ENCODE measurements around the gene CELF5.

GRCh38 chr19:3250675-3251074, 26.2 kb downstream of the CELF5 start:
- TF ChIP-seq POLR2AphosphoS5 (IDR thresholded peaks at IDR 0.05) (no peak), CTCF (IDR thresholded peaks at IDR 0.05) (peak in 2 of 4 experiments; percentile 23 to 34), POLR2A (IDR thresholded peaks at IDR 0.05) (no peak)
